ENCODE measurements around the gene NT5C1B.
"Not testable (repeated sequence)": the region's sequence is repeated elsewhere in the genome, so short reads cannot be mapped to it uniquely, and the experiment has no call there.

Gene NT5C1B

GRCh38 chr2:18589354-18589753 is at the start of gene NT5C1B:
NT5C1B (minus strand) TSS chr2:18589569; CDS start chr2:18589468, 101 bp downstream.
- DNase-seq = no peak

DNA sequence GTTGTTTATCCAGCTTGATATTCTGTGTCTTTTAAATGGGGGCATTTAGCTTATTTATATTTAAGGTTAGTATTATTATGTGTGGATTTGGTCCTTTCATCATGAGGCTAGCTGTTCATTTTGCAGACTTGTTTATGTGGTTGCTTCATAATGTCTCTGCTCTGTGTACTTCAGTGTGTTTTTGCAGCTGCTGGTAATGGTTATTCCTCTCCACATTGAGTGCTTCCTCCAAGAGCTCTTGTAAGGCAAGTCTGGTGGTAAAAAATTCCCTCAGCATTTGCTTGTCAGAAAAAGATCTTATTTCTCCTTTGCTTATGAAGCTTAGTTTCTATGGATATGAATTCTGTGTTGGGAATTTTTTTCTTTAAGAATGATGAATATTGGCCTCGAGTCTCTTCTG is 47.8 kb upstream of the NT5C1B start:
- DNase-seq = no peak

DNA sequence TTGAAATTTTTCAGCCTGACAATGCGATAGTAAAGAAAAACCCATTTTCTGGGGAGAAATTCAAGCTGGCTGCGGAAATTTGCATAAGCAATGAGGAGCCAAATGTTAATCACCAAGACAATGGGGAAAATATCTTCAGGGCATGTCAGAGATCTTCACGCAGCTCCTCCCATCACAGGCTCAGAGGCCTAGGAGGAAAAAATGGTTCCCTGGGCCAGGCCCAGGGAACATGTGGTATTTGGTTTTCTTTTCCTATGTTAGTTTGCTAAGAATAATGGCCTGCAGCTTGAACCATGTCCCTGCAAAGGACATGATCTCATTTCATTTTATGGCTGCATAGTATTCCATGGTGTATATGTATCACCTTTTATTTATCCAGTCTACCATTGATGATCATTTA is 43.3 kb upstream of the NT5C1B start:
- DNase-seq = not testable (repeated sequence)

DNA sequence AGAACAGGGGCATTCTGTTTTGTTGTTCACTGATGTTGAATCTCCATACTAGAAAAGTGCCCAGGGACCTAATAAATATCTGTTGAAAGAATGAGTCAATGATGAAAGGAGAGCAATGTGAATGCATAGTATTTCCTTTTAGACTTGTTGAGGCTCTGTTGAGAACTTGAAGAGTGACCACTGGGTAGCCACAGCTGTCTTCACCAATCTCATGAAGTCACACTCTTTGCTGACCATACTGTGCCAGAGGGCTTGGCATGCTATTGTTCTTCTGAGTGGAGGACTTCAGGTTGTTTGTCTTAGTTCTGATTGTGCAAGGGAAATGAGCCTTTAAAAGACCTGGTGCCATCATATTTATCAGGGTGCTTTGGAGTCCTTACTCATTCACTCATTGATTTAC is 41.6 kb upstream of the NT5C1B start:
- peak; percentile 48 for DNase-seq

DNA sequence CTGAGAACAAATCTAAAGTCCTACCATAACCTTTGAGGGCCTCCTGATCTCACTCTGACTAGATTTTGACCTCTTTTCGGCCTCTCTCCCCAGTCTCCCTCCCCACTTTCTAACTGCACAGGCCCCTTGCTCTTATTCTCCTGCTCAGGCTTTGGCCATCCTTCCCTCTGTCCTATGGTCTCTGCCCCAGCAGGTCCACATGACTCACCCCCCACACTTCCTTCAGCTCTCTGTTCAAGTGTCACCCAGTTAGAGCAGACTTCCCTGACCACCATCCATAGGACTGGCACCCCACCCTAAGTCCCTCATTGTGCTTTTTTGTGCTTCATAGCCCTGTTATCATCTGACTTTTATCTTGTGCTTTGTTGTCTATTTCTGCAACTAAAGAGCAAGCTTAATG is 41.2 kb upstream of the NT5C1B start:
- peak; percentile 63 for DNase-seq

DNA sequence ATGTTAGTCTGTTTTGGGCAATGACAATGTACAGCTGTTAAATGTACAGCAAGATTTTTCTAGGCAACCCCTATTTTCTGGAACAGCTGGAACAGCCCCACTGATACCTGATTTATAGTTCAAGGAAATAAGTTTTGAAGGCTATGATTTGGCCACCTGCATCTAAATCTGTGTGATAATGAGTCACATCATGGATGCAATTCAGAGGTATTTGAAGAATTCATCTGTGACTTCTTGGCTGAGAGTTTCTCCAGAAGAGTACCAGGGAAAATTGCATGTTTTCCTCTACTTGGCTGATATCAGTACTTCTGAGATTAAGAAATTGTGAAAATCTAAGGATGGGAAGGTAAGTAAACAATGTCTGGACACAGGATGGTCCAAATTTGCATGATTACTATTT is 40.7 kb upstream of the NT5C1B start:
- DNase-seq = peak; percentile 79

- peak; percentile 34 for DNase-seq
Observed at GRCh38 chr2:18626958-18627650, 37.7 kb upstream of the NT5C1B start.

DNA sequence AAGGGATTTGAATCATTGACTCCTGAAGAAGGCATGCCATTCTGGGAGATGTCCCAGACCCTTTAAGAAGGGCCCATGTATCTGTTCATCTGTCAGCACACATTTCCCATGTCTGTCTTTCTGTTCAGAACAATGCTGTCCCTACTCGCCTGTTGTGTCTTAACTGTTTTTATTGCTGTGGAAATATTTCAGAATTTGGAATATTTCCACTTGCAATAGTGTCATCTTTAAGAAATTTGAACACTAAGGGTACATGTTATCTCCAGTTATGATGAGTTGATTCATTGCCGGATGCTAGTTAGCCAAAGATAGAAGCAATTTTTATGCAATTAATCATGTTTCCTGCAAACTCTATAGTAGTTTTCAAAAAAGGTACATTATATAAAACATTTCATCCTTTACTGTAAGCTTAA is 36.9 kb upstream of the NT5C1B start:
- DNase-seq = peak; percentile 90

DNA sequence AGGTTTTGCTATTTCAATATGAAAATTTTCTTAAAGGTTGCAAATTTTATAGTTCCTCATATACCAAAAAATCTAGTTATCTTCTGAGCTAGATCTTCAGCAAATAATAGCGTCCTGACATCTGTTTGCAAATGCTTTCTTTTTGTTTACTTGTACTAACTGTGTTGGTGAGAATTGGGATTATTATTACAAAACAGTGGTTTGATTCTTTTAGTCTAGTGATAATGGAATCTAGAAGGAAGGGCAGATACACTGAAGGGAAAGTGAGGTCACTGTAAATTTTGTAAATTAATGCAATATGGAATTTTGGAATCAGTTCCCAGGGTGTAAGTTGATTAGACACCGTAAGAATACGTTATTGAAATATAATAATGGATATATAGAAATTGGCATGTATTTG is 36.2 kb upstream of the NT5C1B start:
- no peak for DNase-seq

DNA sequence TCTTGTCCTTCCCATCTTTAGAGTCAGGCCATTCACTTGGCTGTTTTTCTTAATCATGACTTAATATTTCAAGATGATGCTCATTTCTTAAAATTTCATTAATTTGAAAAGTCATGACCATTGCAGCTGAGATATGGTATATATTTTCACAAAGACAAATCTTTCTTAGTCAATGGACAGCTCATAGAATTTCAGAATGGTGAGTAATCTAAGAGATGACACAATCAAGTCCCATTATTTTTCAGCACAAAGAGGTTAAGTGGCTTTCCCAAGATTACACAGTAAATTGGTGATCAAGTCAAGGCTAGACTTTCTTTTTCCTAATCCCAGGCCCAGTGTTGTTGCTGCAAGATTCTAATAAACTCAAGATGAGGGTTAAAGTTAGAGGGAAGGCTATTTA is 34.4 kb upstream of the NT5C1B start:
- DNase-seq = peak; percentile 80

DNA sequence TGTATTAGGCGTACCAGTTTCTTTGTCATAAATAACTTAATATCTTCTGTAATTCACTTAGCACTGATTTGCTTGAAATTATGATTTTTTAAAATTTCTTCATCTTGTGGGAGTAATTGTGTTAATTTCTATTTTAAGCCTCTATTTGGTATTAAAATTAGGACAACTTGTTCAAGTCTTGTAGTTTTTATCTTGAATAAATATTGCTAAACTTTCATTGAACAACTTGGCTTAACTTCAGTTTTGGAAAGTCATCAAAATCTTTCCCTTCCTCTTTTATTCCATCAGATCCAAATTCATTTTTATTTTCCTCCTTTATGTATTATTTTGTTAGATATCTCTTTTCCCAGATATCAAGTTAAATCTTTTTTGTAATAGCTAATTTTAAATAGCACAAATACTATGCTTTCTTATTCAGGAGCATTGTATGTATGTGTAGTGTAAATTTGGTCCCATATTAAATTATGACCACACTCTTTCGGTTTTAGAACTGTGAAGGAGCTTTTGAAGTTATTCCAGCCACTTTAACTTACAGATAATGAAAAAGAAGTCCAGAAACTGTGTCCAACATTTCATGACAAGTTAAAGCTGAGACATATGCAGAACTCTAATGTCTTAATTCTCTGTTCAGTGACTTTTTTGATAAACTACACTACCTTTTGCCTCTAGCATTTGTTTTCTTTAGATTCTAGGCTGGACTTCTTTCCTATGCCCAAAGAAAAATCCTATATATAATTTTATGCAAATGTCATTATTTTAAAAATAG is 31.7 kb upstream of the NT5C1B start:
- DNase-seq = no peak

GRCh38 chr2:18619091-18619490 is 29.7 kb upstream of the NT5C1B start:
- no peak for DNase-seq

DNA sequence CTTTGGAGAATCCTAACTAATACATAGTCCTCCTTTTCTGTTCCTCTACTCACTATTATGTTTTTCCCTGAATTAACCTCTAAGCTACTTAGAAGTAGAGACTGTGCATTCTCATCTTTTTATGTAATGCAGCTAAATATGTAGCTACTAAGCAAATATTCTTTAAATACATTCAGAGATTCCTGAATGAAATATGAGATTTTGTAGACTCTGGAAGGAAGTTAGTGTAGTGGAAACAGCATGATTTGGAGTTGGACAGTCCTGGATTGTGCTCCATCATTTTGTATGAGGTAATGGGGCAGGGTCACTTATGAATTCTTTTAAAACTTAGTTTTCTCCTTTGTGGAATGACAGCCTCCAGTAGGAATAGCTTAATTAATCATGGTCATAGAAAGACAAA is 24.7 kb upstream of the NT5C1B start:
- peak; percentile 17 for DNase-seq

GRCh38 chr2:18612133-18612532 is 22.8 kb upstream of the NT5C1B start:
- no peak for DNase-seq

DNA sequence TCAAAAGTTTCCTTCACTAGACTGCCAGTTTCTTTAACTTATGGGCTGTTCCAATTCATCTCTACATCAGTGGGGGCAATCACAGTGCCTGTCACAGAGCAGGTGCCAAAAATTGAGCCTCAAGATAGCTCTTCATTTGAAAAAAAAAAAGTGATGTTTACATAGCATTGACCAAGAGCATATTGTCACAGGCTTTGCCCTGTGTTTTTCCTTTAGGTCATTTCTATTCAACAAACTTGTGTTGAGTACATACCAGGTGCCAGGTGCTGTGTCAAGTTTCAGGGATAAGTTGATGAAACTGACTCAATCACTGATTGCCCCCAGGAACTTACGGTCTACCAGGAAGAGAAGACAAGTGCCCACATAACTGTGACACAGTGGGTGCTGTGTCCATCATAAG is 22.2 kb upstream of the NT5C1B start:
- no peak for DNase-seq

DNA sequence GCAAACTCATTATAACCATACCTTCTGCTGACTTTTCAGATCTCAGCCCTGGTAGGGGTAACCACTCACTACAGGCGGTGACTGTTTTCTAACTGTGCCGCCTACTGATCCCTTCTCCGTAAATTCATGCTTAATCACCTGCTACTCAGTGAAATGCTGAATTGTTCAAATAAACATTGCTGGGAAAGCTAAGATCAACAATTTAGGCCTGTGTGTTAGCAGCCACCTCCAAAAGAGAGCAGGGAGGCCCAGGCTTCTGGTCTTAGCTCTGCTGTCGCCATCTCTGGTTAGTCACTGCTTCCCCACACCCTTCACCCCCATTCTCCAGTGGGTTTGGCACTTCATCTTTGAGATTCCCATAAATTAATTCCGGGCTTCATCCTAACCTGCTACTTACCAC is 21.8 kb upstream of the NT5C1B start:
- no peak for DNase-seq

- DNase-seq = no peak
Observed at GRCh38 chr2:18610651-18611050, 21.3 kb upstream of the NT5C1B start.

- DNase-seq = no peak
Observed at GRCh38 chr2:18610090-18610489, 20.7 kb upstream of the NT5C1B start.

DNA sequence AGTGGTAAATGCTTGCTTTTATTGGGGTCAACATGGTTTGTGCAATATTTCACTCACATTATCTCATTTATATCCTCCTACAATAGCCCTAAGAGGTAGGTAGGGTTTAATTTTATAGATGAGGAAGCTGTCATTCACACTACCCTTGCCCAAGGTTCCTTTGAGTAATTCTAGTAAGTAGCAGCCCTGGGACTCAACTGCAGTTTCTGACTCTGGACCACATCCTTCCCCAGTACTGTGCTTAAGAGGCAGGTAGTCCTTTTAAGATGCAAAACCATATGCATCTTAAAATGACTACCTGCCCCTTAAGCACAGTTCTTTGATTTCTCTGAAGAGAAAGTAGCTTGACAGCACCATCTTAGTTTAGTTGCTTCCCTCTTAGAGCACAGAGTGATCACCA is 15.7 kb upstream of the NT5C1B start:
- no peak for DNase-seq

DNA sequence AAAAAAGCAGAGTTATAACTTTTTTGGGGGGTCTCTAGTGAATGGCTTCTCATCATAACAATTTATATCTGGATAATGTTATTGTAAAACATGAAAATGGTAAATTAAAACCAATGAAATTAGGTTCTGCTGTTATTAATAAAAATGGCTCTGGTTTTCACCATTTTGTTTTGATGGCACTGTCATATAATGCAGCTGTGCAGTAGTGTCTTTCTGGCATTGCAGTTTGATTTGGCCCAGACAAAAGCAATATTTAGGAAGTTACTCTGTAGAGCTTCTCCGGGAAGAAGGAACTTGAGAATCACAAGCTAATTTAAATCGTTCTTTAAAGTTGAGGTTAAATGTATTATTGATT is 15.1 kb upstream of the NT5C1B start:
- DNase-seq = no peak

DNA sequence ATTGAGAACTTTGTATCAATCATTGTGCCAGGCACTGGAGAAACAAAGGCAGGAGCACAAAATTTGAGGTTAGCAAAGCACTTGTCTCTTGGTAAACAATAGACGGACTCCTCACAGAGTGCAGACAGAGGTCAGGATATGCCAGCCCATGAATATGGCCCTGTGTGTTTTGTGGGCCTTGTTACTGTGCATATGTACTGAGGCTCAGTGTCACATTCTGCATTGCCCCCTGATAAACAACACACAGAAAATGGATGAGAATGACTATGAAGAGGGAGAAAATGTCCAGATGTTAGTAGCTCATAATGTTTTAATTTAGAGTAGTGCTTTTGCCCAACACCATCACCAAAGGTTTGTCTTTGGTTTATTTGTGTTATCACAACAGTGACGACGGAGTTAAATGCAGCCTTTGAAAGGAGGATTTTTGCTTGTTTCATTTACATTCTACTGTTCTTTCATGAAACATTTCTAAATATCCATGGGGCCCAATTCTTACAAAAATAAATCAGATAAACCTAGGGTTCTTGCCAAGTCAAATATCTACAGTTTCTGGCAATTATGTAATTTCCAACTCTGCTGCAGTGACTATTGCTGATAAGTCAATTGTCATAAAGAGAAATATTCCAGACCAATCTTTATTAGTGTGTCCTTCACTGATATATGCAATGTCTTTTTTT is 14.6 kb upstream of the NT5C1B start:
- no peak for DNase-seq

- DNase-seq = no peak
Observed at GRCh38 chr2:18602298-18602697, 12.9 kb upstream of the NT5C1B start.

DNA sequence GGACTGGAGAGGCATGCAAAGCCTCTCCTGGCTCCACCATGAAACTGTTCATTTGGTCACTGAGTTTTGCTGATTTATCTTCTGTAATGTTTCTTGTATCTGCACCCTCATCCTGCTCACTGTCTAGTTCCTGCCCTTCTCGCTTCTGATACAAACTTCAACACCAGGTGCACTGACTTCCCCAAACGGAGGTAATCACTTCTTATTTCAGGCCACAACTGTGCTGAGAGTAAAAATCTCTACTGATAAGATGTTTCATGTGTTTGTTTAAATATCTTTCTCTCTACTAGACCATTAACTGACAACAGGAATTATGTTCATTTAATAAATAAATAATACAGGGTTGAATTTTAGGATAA is 10.9 kb upstream of the NT5C1B start:
- no peak for DNase-seq

Data from EL (cell line).